Activated T-cell treated with anti-CD3 and anti-CD28 coated beads for 24 hours (primary cell): ENCODE results near the gene PRELID1.
"Not testable (repeated sequence)": the region's sequence is repeated elsewhere in the genome, so short reads cannot be mapped to it uniquely, and the experiment has no call there.

Experiments used
- DNase-seq: peaks from one replicate; pipeline ENCODE4 v3.0.0-alpha.2; 2020; ENCODE audit warnings: low read depth

The PRELID1 gene

DNA sequence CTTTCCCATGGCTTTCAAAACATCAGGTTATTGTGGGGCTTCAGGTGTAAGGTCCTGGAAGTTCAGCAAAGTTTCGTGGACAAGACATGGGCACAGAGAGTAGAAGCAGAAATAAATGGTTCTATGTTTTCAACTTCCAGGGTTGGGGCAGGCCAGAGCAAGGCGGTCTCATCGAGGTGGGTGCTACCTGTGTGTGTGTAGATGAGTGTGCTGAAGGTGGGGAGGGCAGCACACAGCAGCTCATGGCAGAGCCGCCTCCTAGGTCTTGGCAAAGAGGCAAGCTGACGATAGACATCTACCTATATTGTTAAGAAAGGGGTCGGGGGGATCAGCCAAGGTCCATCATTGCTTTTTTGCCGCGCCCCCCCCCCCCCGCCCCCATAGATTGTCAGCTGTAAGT is 3.9 kb upstream of the PRELID1 start:
- DNase-seq, result no peak

- no peak for DNase-seq
Measured at GRCh38 chr5:177300236-177300880, 3.2 kb upstream of the PRELID1 start.

- no peak for DNase-seq
Measured at GRCh38 chr5:177300951-177301350, 2.6 kb upstream of the PRELID1 start.

- DNase-seq, result no peak
Measured at GRCh38 chr5:177301503-177302165, 2.0 kb upstream of the PRELID1 start.

GRCh38 chr5:177302354-177303110 is 1.1 kb upstream of the PRELID1 start:
- no peak for DNase-seq

GRCh38 chr5:177303925-177304391 is 359 bp downstream of the PRELID1 start:
- no peak for DNase-seq

DNA sequence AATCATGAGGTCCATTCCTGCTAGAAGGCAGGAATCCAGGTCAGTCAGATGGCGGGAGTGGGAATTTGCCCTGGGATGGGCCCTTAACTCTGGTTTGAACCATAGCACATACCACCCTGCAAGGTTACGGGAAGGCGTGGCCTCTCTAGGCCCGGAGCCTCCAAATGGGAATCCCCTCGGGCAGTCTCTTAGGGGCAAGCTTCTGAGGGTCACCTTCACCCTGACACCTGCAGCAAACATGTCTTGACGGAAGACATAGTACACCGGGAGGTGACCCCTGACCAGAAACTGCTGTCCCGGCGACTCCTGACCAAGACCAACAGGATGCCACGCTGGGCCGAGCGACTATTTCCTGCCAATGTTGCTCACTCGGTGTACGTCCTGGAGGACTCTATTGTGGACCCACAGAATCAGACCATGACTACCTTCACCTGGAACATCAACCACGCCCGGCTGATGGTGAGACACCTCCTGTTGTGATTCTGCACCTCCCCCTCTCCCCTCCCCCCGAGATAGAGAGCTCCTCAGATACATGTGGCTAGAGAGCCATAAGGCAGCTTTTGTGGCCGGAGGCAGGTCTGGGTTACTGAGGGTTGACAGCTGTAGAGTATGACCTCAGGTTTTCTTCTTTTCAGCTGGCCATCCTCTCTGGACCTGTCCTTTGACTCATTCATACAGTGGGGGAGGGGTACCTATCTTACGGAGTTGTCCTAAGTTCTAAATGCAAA is 957 bp downstream of the PRELID1 start:
- DNase-seq, result no peak

DNA sequence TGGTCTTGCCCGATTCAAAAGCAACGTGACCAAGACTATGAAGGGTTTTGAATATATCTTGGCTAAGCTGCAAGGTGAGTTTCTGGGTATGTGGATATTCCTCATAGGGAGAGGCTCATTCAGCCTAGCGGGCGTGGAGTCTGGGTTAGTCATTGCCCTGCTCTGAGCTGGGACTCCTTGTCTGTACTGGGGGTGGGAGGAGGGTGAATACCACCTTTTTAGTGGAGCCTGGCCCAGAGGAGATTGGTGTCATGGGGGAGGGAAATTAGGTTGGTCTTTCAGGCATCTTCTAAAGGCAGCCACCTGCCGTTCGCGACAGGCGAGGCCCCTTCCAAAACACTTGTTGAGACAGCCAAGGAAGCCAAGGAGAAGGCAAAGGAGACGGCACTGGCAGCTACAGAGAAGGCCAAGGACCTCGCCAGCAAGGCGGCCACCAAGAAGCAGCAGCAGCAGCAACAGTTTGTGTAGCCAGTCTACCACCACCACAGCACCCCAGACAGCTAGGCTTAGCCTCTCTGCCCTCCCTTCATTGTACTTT is 2.6 kb downstream of the PRELID1 start:
- DNase-seq, result not testable (repeated sequence)

DNA sequence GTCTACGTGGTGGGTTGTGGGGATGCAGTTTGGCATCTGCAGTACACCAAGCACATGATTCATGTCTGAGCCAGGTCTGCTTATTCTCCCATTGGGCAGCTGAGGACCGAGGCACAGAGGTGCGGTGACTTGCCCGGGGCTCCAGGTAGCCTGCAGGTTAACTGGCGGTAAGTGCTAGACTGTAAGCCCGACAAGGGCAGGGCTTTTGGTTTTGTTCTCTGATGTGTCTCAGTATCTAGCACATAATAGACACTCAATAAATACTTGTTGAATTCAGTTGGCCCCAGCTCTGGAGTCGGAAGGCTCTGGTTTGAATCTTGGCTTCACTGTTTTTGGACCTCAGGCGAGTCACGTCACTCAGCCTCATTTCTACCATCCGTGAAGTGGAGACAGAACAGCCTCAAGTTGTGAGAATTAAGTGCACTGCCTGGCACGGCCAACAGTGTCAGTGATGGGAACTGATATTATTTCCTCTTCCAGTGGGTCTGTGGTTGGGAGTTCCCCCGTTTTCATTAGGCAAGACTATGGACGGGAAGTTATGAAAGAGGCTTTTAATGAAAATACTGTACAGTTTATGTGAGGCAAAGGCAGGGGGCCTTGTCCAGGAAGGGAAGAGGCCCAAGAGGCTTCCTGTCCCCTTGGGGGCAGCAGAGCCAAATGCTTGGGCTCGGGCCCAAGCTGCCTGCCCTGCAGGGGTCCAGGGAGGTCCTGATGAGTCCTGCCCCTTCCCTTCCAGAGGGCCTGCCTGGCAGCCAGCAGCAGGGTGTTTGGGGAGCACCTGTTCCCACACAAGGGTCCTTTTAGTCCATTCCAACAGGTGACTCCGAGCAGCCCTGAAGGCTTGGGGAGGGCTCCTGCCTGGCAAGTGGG is 3.3 kb downstream of the PRELID1 start:
- no peak for DNase-seq

DNA sequence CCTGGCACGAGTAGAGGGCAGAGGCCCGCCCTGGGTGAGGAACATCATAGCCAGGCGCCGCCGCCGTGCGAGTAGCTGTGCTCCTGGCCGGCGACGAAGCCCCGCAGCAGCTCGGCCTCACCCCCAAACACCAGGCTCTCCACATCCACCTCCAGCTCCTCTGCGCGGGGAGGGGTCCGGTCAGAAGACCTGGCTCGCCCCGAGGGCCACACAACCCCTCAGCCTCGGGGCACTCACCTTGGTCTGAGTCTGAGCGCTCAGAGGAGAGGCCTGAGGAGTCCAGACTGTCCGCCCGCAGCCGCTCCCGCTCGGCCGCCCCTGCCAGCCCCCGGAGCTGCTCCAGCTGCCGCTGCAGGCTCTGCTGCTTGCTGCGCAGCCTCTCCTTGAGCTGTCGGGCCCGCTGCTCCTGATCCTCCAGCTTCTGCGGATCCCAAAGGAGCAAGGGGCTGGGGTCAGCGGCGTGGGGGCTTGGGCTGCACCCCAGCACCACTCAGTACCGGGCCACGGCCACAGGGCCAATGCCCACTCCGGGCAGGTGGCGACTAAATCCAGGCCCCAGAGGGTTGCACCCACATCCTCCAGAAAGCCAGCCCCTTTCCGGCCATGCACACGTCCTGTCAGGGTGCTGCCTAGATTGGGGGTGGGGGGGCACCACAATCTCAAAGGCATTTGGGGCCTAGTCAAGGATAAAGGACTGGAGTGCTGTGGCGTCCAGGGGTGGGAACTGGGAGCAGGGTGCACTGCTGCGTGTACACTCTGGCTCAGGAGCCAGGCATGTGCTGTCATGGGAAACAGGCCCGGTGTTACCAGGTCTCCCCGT is 4.2 kb downstream of the PRELID1 start:
- DNase-seq, result no peak

GRCh38 chr5:177308740-177309139 is 5.1 kb downstream of the PRELID1 start:
- DNase-seq, result no peak

- DNase-seq, result peak; percentile 62
Measured at GRCh38 chr5:177309351-177310191, 6.0 kb downstream of the PRELID1 start.

DNA sequence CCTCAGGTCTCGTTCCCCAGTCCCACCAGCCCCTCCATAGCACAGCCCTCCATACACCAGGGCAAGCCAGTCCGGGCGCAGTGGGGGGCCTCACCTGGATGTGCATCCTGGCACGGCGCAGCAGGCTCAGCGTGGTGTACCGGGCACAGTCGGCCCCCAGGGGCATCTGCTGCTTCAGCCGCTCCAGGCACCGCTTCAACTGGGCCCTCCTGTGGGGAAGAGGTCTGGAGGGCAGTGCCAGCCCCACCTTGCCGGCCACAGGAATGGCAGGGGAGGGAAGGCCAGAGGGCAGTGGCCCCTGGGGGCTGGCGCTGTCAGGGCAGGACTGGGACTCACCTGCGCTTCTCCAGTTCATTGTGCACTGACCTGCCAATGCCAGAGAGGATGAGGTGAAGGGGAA is 6.7 kb downstream of the PRELID1 start:
- no peak for DNase-seq

GRCh38 chr5:177310757-177311391 is 7.3 kb downstream of the PRELID1 start:
- no peak for DNase-seq

GRCh38 chr5:177311392-177311722 is 7.8 kb downstream of the PRELID1 start:
- DNase-seq, result no peak

- DNase-seq, result peak; percentile 94
Measured at GRCh38 chr5:177311723-177312648, 8.4 kb downstream of the PRELID1 start, which contains the start of gene MXD3. Gene MXD3 (minus strand): TSS chr5:177311898. CDS start chr5:177311830, 68 bp downstream.

GRCh38 chr5:177312649-177313181 is 9.1 kb downstream of the PRELID1 start:
- DNase-seq, result no peak
